Ovary (tissue), 3 donors: ENCODE results near the gene STAG3.

Source experiments
- CTCF ChIP-seq, 3 donors: fragments of 450-650 bp in 2 of 3; fragments of 200-600 bp in 1 of 3; IDR thresholded peaks; one replicate each; pipeline versions ENCODE4 v1.5.1 to v1.8.0; 2016 to 2022; ENCODE audit warnings: antibody characterized with exemption in 3 of 3, mild to moderate bottlenecking in 1 of 3
- EP300 ChIP-seq: sonication (generic); formaldehyde crosslinking; IDR thresholded peaks from one replicate; pipeline ENCODE4 v1.6.1; 2017; ENCODE audit warnings: antibody characterized with exemption
- POLR2A ChIP-seq: fragments of 450-650 bp; IDR thresholded peaks from one replicate; pipeline ENCODE4 v1.6.1; 2017; ENCODE audit warnings: antibody characterized with exemption, mild to moderate bottlenecking, moderate library complexity
- donor health status: DM: no; HTN: no; CAD: no.

DNA sequence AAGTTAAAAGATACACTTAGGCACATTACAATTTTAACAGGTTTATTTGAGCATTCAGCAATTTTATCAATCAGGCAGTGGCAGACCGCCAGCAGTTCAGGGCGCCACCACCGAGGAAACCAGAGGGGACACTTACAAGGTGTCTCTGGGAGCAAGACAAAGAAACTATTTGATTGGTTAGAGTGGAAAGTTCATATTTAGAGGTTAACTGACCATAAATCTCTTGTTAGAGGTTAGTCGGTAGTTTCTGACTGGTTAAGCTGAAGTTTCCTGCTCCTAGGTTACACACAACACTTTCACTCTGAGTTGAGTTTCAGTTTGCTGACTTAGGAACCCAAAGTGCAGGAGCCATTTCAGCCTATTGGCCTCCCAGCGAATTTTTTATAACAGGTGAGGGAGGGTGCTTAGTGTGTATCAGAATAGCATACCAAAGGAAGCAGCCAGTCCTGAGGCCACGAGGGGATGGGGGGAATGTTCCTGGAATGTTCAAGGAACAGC, 31.2 kb downstream of the STAG3 start:
- no peak for TF ChIP-seq POLR2A
- TF ChIP-seq CTCF (IDR thresholded peaks at IDR 0.05): no peak
- no peak for TF ChIP-seq EP300
